Mesodermal cell (in vitro differentiated cells): Measurements from ENCODE around the gene DEPP1.

Source experiments
- H3K27ac ChIP-seq: 2 replicates; pipeline ENCODE4 v1.7.0; 2013; ENCODE audit warnings: mild to moderate bottlenecking, low read depth, low read length, moderate library complexity; ENCODE audit not compliant: severe bottlenecking
- H3K36me3 ChIP-seq: 2 replicates; pipeline ENCODE4 v1.7.1; 2013; ENCODE audit warnings: mild to moderate bottlenecking, low read length, moderate library complexity; ENCODE audit not compliant: control insufficient read depth, insufficient read depth
- H3K4me1 ChIP-seq: one replicate; pipeline ENCODE4 v1.7.1; 2013; ENCODE audit warnings: mild to moderate bottlenecking, low read length; ENCODE audit not compliant: insufficient read depth, control insufficient read depth, poor library complexity, severe bottlenecking
- H3K4me3 ChIP-seq: 2 replicates; pipeline ENCODE4 v1.7.0; 2013; ENCODE audit warnings: low read length, control low read depth, mild to moderate bottlenecking; ENCODE audit not compliant: insufficient read depth, poor library complexity, severe bottlenecking; ENCODE audit errors: extremely low read depth
- H3K9me3 ChIP-seq: 2 replicates; pipeline ENCODE4 v1.7.1; 2013; ENCODE audit warnings: mild to moderate bottlenecking, low read length, moderate library complexity; ENCODE audit not compliant: control insufficient read depth
- WGBS, 2 experiments: methylation state at CpG; one replicate each; pipeline ENCODE4 v1.1.5; 2013; ENCODE audit warnings: missing lambda C conversion rate in 2 of 2; ENCODE audit not compliant: insufficient coverage in 2 of 2; 5-methylcytosine and 5-hydroxymethylcytosine counted together

Gene DEPP1

DNA sequence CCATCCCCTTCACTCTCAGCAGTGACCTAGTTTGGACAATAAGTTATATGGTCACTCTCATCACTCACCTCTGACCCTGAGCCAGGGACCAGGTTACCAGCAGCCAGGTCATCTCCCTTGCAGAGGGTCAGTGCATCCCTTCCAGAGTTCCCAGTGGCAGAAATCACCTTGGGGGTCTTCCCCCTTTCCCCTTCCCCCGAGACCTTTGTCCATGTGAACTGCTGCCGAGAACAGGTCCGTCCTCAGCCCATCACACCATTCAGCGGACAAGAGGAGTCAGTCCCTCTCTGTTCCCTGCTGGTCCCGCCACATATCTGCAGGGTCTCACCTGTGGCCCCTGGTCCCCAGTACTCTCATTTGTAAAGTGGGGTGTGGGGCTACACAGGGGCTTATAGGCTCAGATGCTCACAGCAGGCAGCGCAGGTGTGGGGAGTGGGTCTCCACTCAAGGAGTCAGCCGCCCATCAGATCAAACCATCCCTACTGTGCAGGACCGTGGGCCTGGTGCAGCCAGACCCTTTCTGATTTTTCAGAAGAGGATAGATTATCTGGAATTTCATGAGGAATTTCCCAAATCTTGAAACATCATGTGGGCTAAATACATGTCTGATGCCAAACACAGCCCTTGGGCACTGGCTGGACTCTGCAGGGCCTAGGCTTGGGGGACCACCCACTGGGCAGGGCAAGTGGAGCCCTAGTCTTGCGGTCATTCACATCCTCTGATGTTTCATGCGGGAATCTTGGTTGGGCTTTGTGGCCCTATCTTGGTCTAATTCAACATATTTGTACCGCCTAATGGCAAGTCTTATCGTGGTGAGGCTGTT is 6.5 kb downstream of the DEPP1 start:
- Histone ChIP-seq H3K27ac (no peak overlapping the region), H3K4me1 (peaks cover 37% of the 10 kb centered on the region), H3K9me3 (no peaks in the 10 kb centered on the region), H3K4me3 (no peak overlapping the region), H3K36me3 (peaks cover 13% of the 10 kb centered on the region)
- WGBS, 2 experiments, result 93 to 100% methylated on average over 5 to 7 of the region's 12 CpGs

GRCh38 chr10:44971434-44971833 is 7.2 kb downstream of the DEPP1 start:
- H3K36me3 ChIP-seq, result peaks cover 7% of the 10 kb centered on the region
- H3K4me1 ChIP-seq, result peaks cover 41% of the 10 kb centered on the region
- no peak overlapping the region for H3K27ac ChIP-seq
- no peaks in the 10 kb centered on the region for H3K9me3 ChIP-seq
- 95 to 100% methylated on average over 8 to 11 of the region's 11 CpGs for WGBS, 2 experiments
- H3K4me3 ChIP-seq, result no peak overlapping the region

DNA sequence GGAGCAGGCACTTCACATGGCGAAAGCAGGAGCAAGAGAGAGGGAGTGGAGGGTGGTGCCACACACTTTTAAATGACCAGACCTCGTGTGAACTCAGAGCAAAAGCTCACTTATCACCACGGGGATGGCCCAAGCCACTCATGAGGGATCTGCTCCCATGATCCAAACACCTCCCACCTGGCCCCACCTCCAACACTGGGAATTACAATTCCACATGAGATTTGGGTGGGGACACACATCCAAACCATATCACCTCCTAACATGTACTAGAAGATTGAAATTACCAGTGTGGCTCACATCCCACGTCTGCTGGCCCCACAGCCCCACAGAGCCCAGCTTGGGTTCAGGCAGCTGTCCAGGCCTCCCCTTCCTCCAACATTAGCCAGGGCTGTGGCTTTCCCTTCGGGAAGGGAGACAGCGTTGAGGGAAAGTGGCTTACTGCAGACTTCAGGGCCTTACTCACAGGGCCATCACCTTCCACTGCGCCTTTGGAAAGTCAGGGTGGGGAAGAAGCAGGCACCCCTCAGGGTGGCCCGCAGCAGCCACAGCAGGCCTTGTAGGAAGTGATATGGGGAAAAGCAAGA is 7.7 kb downstream of the DEPP1 start:
- Histone ChIP-seq H3K27ac (no peak overlapping the region), H3K4me3 (no peak overlapping the region), H3K9me3 (no peaks in the 10 kb centered on the region), H3K36me3 (peaks cover 7% of the 10 kb centered on the region), H3K4me1 (peaks cover 41% of the 10 kb centered on the region)
- 87 to 96% methylated on average over 6 of the region's 8 CpGs for WGBS, 2 experiments

- H3K4me3 ChIP-seq, result no peak overlapping the region
- H3K4me1 ChIP-seq, result peaks cover 47% of the 10 kb centered on the region
- no peaks in the 10 kb centered on the region for H3K9me3 ChIP-seq
- H3K27ac ChIP-seq, result no peak overlapping the region
- H3K36me3 ChIP-seq, result peaks cover 7% of the 10 kb centered on the region
- WGBS, 2 experiments, result 98 to 100% methylated on average over 5 to 7 of the region's 9 CpGs
Observed at GRCh38 chr10:44969854-44970253, 8.8 kb downstream of the DEPP1 start.

DNA sequence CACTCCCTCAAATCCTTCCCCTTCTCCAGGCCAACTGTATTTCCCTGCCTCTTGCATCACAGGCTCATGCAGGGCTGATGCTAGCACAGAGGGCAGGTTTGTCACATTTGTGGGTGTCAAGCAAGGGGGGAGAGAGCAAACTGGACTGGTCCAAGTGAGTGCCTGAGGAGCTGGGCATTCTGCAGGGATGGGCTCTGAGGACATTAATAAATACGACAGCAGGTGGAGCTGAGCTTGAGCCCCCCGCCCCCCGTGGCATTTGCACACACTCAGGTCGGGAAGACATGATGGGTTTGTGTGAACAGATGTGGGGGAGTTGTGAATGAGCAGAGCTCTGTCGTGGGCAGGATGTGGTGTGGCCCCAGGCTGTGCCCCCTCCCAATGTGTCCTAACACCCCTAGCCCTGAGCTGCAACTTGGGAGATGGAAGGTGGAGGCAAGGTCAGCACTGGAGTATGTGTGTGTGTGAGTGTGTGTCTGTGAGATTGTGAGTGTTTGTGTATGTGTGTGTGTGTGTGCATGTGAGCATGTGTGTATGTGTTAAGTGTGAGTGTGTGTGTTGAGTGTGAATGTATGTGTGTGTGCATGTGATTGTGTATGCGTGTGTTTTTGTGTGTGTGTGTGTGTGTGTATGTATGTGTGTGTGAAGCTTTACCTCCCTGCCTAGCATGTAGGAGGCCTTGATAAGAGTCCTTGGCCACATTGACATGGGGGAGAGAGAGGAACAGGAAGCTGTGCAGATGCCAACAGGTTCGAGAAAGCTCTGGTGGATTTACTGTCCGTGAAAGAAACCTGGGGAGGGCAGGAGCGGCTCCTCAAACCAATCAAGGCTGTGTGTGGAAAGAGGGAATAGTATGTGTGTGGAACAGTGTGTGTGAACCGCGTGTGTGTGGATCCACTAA is 9.9 kb downstream of the DEPP1 start:
- peaks cover 7% of the 10 kb centered on the region for H3K36me3 ChIP-seq
- H3K4me3 ChIP-seq, result no peak overlapping the region
- peaks cover 47% of the 10 kb centered on the region for H3K4me1 ChIP-seq
- no peaks in the 10 kb centered on the region for H3K9me3 ChIP-seq
- H3K27ac ChIP-seq, result no peak overlapping the region
- 87 to 94% methylated on average over 8 to 10 of the region's 11 CpGs for WGBS, 2 experiments

DNA sequence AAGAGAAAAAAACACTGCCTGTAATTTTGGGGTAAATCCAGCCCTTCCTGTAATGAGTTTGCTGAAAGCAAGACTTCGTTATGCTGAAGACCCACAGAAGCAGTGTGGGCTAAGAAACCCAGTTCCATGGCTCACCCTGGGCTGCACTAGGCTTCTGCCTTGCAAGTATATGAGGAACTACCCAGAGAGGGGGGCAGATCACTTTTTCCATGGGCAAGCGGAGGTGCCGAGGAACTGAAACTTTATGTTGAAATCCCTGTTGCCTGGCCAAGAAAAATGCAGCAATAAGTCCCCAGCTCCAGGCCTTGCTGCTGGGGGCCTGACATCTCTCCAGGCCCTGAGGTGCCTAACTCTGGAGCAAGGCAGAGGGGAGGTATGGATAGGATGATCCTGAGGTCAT is 10.5 kb downstream of the DEPP1 start:
- H3K9me3 ChIP-seq, result no peaks in the 10 kb centered on the region
- H3K4me1 ChIP-seq, result peaks cover 49% of the 10 kb centered on the region
- peaks cover 7% of the 10 kb centered on the region for H3K36me3 ChIP-seq
- no peak overlapping the region for H3K4me3 ChIP-seq
- WGBS, 2 experiments, result 85 to 93% methylated on average over 3 of the region's 3 CpGs
- H3K27ac ChIP-seq, result no peak overlapping the region

DNA sequence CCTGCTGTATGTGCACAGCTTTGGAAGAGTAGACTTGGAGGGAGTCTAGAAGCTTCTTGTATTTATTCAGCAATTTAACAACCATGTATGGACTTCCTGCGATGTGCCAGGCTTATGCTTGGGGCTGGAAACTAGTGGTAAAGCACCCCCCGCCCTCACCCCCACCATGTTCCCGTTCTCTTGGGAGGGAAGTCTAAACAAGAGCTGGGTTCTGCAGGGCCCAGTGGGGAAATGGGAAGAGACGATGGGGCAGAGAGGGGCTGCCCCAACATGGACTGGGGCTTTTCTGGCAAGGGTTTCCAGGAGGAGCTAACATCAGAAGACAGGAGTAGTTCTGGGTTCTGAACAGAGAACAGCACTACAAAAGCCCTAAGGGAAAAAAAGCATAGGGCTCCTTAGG is 11.0 kb downstream of the DEPP1 start:
- Histone ChIP-seq H3K4me3 (no peak overlapping the region), H3K4me1 (peaks cover 51% of the 10 kb centered on the region), H3K36me3 (peaks cover 7% of the 10 kb centered on the region), H3K9me3 (no peaks in the 10 kb centered on the region), H3K27ac (no peak overlapping the region)
- WGBS, 2 experiments, result 92 to 100% methylated on average over 1 to 2 of the region's 4 CpGs

GRCh38 chr10:44966816-44967509 is 11.6 kb downstream of the DEPP1 start:
- Histone ChIP-seq H3K27ac (no peak overlapping the region), H3K4me3 (no peak overlapping the region), H3K36me3 (peaks cover 7% of the 10 kb centered on the region), H3K4me1 (peaks cover 51% of the 10 kb centered on the region), H3K9me3 (no peaks in the 10 kb centered on the region)
- WGBS, 2 experiments, result 94 to 95% methylated on average over 7 to 8 of the region's 8 CpGs

- Histone ChIP-seq H3K27ac (no peak overlapping the region), H3K4me3 (no peak overlapping the region), H3K36me3 (peaks cover 7% of the 10 kb centered on the region), H3K9me3 (no peaks in the 10 kb centered on the region), H3K4me1 (peaks cover 51% of the 10 kb centered on the region)
- 86 to 89% methylated on average over 4 to 8 of the region's 8 CpGs for WGBS, 2 experiments
Observed at GRCh38 chr10:44966129-44966815, 12.3 kb downstream of the DEPP1 start.

- WGBS, 2 experiments, result 88 to 91% methylated on average over 5 of the region's 6 CpGs
- Histone ChIP-seq H3K9me3 (no peaks in the 10 kb centered on the region), H3K4me3 (no peak overlapping the region), H3K36me3 (peaks cover 3% of the 10 kb centered on the region), H3K27ac (no peak overlapping the region), H3K4me1 (peaks cover 51% of the 10 kb centered on the region)
Observed at GRCh38 chr10:44965651-44966097, 12.9 kb downstream of the DEPP1 start.
